HepG2 (cell line): ENCODE measurements around the gene IPPK.

Source experiments
- ARNTL ChIP-seq: sonication (generic); formaldehyde crosslinking; IDR thresholded peaks from 2 replicates; pipeline ENCODE4 v1.4.0; 2020; ENCODE audit warnings: mild to moderate bottlenecking, missing genetic modification reagents
- CTCF ChIP-seq: sonication (generic); formaldehyde crosslinking; IDR thresholded peaks from 2 replicates; pipeline ENCODE4 v1.5.0; 2020; ENCODE audit warnings: mild to moderate bottlenecking, missing genetic modification reagents, moderate library complexity
- EP300 ChIP-seq, 3 experiments: sonication (generic) in 1 of 3; formaldehyde crosslinking in 1 of 3; IDR thresholded peaks; 2 replicates each; pipeline versions ENCODE4 v1.5.1 to v1.6.1; 2011 to 2020; ENCODE audit warnings: low read depth in 2 of 3, low read length in 2 of 3, borderline replicate concordance in 1 of 3, improper control_type of control experiment in 1 of 3, mild to moderate bottlenecking in 1 of 3, missing genetic modification reagents in 1 of 3, moderate library complexity in 1 of 3
- MED1 ChIP-seq: sonication (generic); formaldehyde crosslinking; IDR thresholded peaks from 2 replicates; pipeline ENCODE4 v1.4.0; 2020; ENCODE audit warnings: missing genetic modification reagents
- MEIS2 ChIP-seq: sonication (generic); formaldehyde crosslinking; IDR thresholded peaks from 2 replicates; pipeline ENCODE4 v1.9.0; 2021; ENCODE audit warnings: mild to moderate bottlenecking, missing genetic modification reagents
- POLR2A ChIP-seq, 2 experiments: IDR thresholded peaks; 2 replicates each; pipeline ENCODE4 v1.6.1; 2011; ENCODE audit warnings: low read depth in 2 of 2, low read length in 2 of 2, mild to moderate bottlenecking in 1 of 2, moderate library complexity in 1 of 2; ENCODE audit not compliant: insufficient read depth in 1 of 2
- SUZ12 ChIP-seq: fragments of 150-350 bp; IDR thresholded peaks from 2 replicates; pipeline ENCODE4 v1.6.1; 2014; ENCODE audit warnings: low read depth, low read length
- ZNF232 ChIP-seq: sonication (generic); formaldehyde crosslinking; IDR thresholded peaks from 2 replicates; pipeline ENCODE4 v1.4.0; 2020; ENCODE audit warnings: missing genetic modification reagents, borderline replicate concordance
- ZNF318 ChIP-seq: sonication (generic); formaldehyde crosslinking; IDR thresholded peaks from 2 replicates; pipeline ENCODE4 v1.4.0; 2020; ENCODE audit warnings: mild to moderate bottlenecking, missing genetic modification reagents

GRCh38 chr9:92640398-92641091, 29.4 kb downstream of the IPPK start:
- TF ChIP-seq ZNF318 (no peak), MED1 (CRISPR knock-in tag) (no peak), CTCF (CRISPR knock-in tag) (no peak), SUZ12 (no peak), ARNTL (CRISPR knock-in tag) (no peak), POLR2A (IDR thresholded peaks at IDR 0.05; ENCODE audit: insufficient read depth in 1 of 2, low read depth in 2 of 2, low read length in 2 of 2) (no peak), MEIS2 (no peak), EP300 (IDR thresholded peaks at IDR 0.05; ENCODE audit: low read depth in 2 of 2, low read length in 2 of 2) (no peak), EP300 (CRISPR knock-in tag; IDR thresholded peaks at IDR 0.05; ENCODE audit: borderline replicate concordance) (no peak), ZNF232 (CRISPR knock-in tag) (no peak)
